ENCODE data around the gene MYADM.

DNA sequence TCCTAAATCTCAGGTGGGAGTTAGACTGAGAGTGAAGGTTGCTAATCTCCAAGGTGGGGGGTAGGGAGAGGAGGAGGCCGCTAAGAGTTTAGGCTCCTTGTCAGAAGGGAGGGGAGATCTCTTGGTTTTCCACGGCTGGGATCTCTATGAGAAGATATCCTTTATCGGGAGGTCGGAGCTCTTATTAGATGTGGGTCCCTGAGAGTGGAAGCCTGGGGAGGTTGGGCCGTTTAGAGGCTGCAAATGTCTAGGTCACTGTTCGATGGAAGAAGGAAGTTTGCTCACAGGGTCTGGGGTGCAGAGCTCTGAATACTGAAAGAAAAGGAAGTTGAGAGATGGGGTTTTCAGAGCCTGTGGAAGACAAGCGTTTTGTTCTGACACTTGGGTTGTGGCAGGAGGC is 3.8 kb downstream of the MYADM start:
- TF ChIP-seq, protein P1, sequence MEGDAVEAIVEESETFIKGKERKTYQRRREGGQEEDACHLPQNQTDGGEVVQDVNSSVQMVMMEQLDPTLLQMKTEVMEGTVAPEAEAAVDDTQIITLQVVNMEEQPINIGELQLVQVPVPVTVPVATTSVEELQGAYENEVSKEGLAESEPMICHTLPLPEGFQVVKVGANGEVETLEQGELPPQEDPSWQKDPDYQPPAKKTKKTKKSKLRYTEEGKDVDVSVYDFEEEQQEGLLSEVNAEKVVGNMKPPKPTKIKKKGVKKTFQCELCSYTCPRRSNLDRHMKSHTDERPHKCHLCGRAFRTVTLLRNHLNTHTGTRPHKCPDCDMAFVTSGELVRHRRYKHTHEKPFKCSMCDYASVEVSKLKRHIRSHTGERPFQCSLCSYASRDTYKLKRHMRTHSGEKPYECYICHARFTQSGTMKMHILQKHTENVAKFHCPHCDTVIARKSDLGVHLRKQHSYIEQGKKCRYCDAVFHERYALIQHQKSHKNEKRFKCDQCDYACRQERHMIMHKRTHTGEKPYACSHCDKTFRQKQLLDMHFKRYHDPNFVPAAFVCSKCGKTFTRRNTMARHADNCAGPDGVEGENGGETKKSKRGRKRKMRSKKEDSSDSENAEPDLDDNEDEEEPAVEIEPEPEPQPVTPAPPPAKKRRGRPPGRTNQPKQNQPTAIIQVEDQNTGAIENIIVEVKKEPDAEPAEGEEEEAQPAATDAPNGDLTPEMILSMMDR (IDR thresholded peaks at IDR 0.05) = no peak
- TF ChIP-seq POLR2A (IDR thresholded peaks at IDR 0.05) = no peak

Data from uterus (tissue), 2 donors.